Colon (tissue), 2 donors: ENCODE data around the gene FAM53A.

ENCODE experiments used
- FAIRE-seq: peaks from 2 replicates; lab custom pipeline; 2012; peaks lifted over from hg19 to GRCh38; lab: Jason Lieb, UNC
- donor health status: control.
- donor health status: control.

FAM53A gene, protein sequence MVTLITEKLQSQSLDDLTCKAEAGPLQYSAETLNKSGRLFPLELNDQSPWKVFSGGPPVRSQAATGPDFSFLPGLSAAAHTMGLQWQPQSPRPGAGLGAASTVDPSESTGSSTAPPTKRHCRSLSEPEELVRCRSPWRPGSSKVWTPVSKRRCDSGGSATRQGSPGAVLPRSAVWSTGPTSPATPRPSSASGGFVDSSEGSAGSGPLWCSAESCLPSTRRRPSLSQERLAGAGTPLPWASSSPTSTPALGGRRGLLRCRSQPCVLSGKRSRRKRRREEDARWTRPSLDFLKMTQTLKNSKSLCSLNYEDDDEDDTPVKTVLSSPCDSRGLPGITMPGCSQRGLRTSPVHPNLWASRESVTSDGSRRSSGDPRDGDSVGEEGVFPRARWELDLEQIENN

GRCh38 chr4:1683736-1684505 lies at the start of gene FAM53A:
Gene FAM53A (minus strand): TSS chr4:1684313. CDS start chr4:1668741, 15,572 bp downstream.
- no peak for FAIRE-seq

GRCh38 chr4:1732911-1733310 lies 48.8 kb upstream of the FAM53A start:
- no peak for FAIRE-seq

- FAIRE-seq = no peak
Measured at GRCh38 chr4:1731180-1731579, 47.1 kb upstream of the FAM53A start.

GRCh38 chr4:1730532-1731135 lies 46.5 kb upstream of the FAM53A start:
- FAIRE-seq = no peak

- no peak for FAIRE-seq
Measured at GRCh38 chr4:1728061-1728980, 44.2 kb upstream of the FAM53A start.

DNA sequence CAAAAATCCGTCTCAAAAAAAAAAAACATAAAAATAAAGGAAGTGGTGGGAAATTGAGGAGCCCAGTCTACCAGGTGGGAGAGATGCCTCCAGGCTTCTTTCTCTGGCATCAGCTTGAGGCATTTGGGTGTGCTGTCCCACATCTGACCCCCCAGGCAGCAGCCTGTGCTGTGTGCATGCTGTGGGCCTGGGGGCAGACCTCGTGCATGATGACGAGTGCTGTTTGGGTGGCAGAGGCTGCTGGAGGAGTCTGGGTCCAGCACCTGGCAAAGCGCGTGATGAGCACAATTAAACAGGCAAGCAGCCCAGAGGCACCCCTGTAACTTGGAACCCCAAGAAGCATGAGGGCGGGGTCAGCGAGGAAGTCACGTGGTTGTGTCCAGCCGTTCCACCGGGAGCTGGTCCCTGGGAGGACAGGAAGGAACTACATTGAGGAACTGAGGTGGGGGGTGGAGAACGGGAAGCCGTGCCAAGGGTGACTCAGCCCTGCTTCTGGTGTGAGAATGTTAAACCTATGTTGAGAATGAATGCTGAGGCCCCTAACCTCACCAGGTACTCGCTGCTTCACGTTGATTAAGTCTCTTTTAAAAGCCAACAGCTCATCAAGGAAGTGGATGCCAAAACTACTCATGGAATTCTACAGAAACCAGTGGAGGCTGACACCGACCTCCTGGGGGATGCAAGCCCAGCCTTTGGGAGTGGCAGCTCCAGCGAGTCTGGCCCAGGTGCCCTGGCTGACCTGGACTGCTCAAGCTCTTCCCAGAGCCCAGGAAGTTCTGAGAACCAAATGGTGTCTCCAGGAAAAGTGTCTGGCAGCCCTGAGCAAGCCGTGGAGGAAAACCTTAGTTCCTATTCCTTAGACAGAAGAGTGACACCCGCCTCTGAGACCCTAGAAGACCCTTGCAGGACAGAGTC lies 43.3 kb upstream of the FAM53A start:
- no peak for FAIRE-seq

GRCh38 chr4:1726146-1726934 lies 42.2 kb upstream of the FAM53A start:
- FAIRE-seq = no peak

DNA sequence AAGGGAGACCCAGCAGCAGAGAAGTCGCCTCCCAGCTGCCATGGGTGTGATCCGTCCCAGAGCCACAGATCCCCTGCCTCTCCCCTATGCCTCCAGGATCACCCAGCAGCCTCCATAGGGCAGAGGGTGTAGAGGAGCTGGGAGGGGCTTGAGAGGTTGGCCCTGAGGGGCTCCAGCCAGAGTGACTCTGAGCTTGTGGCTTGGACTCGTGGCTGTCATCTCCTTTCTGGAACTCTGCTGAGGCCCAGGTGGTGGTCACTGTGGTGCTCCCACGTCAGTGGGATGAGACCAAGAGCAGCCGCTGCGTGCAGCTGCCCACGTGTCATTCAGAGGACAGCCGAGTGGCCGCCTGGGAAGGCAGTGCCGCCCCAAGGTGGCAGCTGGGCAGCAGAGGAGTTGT lies 41.4 kb upstream of the FAM53A start:
- no peak for FAIRE-seq

DNA sequence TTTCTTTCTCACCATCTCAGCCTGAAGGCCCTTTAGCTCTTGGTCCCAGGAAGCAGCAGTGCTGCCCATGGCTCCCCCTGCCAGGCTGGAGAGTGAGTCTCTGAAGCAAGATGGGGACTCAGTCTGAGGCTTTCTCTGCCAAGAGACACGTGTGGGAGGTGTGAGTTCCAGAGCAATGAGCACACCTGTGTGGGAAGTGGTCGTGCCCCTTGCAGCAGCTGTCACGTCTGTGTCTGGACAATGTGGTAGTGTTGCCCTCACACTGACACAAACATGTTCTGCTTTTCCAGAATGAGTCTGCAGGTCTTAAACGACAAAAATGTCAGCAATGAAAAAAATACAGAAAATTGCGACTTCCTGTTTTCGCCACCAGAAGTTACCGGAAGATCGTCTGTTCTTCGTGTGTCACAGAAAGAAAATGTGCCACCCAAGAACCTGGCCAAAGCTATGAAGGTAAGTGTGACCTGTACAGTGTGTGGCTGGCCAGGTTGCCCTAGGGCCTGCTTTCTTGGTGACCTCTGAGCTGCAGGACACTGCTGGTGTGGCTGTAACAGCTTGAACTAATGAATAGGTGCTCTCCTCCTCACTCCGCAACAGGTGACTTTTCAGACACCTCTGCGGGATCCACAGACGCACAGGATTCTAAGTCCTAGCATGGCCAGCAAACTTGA lies 39.2 kb upstream of the FAM53A start:
- no peak for FAIRE-seq

- no peak for FAIRE-seq
Measured at GRCh38 chr4:1722551-1723118, 38.5 kb upstream of the FAM53A start.

DNA sequence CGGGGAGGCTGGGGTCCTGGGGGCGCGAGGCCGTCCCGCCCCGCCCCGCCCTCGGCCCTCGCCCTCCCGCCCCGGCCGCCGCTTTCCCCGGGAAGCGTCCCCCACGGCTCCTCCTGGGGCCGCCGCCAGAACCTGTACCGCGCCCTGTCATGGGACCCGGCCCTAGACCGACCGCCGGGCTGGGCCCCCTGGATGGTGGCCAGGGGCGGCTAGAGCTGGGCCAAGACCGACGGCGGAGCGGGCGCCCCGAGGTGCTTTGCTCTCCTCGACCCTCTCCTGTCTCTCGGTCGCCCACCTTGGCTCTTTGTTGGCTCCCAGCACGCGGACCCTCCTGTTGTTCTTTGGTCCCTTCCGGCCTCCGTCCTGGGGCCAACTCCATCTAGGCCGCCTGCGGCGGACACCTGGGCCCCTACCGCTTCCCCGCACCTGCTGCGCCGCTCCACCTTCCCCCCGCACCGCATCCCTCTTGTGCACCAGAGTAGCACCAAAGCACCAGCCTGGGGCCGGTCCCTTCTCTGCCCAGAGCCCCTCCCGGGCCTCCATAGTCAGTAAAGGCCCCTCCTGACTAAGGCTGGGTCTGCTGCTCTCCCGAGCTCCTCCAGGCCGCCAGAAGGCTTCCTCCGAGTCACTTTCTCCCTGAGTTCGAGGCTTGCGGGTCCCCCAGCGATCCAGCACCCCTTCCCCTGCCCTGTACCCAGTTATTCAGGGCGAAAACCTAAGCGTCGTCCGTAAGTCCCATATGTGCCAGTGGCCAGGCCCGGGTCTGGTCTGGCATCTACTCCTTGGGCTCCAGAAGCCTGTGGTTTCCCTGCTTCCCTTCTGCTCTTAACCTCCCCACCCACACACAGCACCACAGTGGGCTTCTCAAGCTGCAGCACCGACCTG lies 37.8 kb upstream of the FAM53A start:
- no peak for FAIRE-seq

- FAIRE-seq = no peak
Measured at GRCh38 chr4:1721003-1721665, 37.0 kb upstream of the FAM53A start, which contains the start of the genes TACC3 and TMEM129. Gene TACC3 (plus strand): TSS chr4:1721521. CDS start chr4:1723422, 1,901 bp downstream. Gene TMEM129 (minus strand): TSS chr4:1721323. CDS start chr4:1720837, 486 bp downstream.

DNA sequence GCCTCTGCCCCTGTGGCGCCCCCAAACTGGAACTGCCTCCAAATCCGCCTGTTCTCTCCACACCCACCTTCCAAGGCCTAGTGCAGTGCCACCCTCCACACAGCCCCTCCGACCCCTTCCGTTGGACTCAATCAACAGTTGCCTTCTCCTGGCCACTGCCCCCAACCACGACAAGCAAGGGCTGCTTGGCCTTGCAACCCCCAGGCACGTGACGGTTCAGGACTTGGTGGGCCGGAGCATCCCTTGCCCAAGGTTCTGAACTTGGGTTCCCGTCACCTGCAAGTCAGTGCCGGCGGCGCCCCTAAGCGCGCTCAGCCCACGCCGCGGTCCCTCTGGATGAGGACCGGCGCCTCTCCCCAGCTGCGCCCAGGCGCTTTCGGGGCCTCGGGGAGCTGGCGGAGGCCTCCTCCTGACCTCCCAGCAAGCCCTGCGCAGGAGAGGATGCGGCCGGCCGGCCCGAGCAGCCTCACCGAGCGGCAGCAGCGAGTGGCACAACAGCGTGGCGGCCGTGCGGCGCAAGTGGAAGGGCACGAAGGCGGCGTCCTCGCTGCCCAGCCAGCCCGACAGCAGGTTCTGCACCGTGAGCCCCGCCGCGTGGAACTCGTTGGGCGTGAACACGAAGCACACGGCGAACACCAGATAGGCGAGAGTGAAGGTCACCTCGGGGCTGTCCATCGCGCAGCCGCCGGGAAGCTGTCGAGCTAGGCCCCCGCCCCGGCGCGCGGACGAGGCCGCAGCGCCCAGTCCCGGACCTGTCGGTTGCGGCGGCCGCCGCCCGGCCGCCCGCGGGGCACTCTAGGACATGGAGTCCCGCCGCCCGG lies 36.3 kb upstream of the FAM53A start:
- FAIRE-seq = no peak

DNA sequence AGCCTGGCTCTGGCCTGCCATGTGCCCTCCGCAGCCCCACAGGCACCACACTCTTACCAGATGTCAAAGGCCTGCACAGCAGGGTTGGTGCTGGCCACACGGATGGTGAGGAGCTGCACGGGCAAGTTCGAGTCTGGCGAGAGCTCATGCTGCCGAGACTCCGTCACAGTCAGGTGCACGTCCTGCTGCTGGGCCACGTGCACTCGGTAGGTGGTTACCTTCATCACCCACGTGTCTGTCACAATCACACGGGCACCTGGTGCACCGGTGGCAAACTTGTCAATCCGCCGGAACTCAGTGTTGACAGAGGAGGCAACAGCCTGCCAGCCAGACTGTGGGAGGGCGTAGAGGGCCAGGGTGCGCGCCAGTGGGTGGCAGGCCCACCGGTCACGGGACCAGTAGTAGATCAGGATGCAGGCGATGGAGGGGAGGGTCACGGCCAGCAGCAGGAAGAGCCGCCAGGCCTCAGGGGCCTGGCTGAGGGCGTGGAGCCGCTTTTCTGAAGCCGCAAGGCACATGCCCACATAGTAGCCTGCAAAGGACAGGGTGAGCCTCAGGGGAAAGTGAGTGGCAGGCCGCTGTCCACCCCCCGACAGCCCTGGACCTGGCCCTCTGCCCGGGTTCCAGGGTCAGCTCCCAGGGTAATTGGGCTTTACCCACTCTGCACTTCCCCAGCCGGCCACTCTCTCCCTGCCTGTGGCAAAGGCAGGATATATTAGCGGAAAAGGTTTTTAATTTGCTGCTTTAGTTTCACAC lies 34.2 kb upstream of the FAM53A start:
- no peak for FAIRE-seq
